Activated CD4-positive, alpha-beta T cell treated with anti-CD3 and anti-CD28 coated beads for 48 hours (primary cell): ENCODE data around the gene PRR14.
"Not testable (repeated sequence)": the region's sequence is repeated elsewhere in the genome, so short reads cannot be mapped to it uniquely, and the experiment has no call there.

Experiments
- DNase-seq: peaks from one replicate; pipeline ENCODE4 v3.0.0-alpha.2; 2020

Gene PRR14

DNA sequence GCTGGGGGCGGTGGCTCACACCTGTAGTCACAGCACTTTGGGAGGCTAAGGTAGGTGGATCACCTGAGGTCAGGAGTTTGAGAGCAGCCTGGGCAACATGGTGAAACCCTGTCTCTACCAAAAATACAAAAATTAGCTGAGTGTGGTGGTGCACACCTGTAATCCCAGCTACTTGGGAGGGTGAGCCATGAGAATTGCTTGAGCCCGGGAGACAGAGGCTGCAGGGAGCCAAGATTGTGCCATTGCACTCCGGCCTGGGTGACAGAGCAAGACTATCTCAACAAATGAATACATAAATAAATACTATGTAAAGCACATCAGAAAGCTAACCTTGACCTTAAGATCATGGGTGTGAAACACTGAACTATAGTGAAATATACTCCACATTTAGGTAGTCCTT, 45.9 kb downstream of the PRR14 start:
- not testable (repeated sequence) for DNase-seq

GRCh38 chr16:30697264-30698138, 46.7 kb downstream of the PRR14 start:
- no peak for DNase-seq

GRCh38 chr16:30698139-30698815, 47.5 kb downstream of the PRR14 start:
- peak; percentile 99 for DNase-seq

GRCh38 chr16:30698816-30699614, 48.3 kb downstream of the PRR14 start, which contains the start of gene SRCAP:
SRCAP (plus strand) TSS chr16:30699171; CDS start chr16:30700825, 1,654 bp downstream.
- DNase-seq: peak; percentile 91

- DNase-seq: no peak
Observed at GRCh38 chr16:30699615-30700099, 48.9 kb downstream of the PRR14 start.

- no peak for DNase-seq
Observed at GRCh38 chr16:30700491-30700890, 49.7 kb downstream of the PRR14 start.

DNA sequence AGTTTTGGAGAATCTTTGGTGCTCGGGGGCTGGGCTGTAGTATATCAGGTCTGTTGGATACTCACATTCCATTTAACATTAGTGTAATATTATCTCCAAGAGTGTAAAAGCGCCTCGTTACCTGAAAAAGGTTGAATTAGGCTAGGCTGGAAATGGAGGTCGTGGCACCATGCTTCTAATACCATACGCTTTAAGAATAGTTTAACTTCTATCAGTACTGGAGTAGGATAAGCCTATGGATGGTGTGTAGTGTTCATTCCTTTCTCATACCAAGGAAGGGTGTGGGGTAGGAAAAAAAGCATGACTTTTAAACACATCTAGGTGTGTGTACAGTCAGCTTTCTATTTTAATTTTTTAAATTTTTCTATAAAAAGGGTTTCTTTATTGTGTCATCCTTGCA, 50.2 kb downstream of the PRR14 start:
- DNase-seq: no peak

- DNase-seq: not testable (repeated sequence)
Observed at GRCh38 chr16:30703071-30703470, 52.3 kb downstream of the PRR14 start.

DNA sequence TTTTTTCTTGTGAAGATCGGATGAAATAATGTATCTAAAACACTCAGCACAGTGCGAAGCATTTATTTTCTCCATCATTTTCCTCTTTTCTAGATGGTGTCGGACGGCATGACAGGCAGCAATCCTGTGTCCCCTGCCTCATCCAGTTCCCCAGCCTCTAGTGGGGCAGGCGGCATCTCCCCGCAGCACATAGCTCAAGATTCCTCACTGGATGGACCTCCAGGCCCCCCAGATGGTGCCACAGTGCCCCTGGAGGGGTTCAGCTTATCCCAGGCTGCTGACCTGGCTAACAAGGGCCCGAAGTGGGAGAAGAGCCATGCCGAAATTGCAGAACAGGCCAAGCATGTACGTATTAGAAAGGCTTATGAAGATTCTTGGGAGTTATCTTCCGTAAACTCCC, 53.2 kb downstream of the PRR14 start:
- DNase-seq: no peak
